Keratinocyte (primary cell): Measurements from ENCODE around the gene ARID1B.

ENCODE experiments used
- EZH2 ChIP-seq: IDR thresholded peaks from one replicate; pipeline ENCODE4 v1.6.1; 2012; ENCODE audit warnings: inconsistent platforms, mild to moderate bottlenecking, low read length, moderate library complexity
- TF ChIP-seq, protein P1 (sequence below), 3 experiments: IDR thresholded peaks in 1 of 3; conservative IDR thresholded peaks in 1 of 3; optimal IDR thresholded peaks in 1 of 3; 2 replicates in 2 of 3; 3 replicates in 1 of 3; pipeline versions ENCODE3 to v1.5.1; 2011; ENCODE audit warnings: low read length in 3 of 3, mild to moderate bottlenecking in 3 of 3, moderate library complexity in 2 of 3, control low read depth in 1 of 3, inconsistent platforms in 1 of 3; ENCODE audit not compliant: insufficient read depth in 2 of 3; ENCODE audit errors: extremely low read depth in 1 of 3

DNA sequence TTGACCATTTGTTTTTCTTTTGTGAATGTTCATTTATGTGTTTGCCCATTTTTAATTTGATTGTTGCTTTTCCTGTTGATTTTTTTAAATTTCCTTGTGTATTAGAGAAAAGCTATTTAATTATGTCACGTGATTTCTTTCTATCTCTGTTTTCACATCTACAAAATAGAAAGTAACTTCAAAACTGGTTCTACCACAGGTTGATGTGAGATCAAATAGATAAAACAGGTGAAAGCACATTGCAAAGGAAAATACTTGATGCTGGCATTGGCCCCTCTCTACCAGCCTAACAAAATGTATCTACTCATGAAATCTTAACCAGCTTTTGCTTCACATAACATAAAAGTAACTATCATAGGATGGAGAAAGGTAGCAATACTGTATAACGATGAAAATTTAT, 416.9 kb downstream of the ARID1B start:
- TF ChIP-seq, protein P1, sequence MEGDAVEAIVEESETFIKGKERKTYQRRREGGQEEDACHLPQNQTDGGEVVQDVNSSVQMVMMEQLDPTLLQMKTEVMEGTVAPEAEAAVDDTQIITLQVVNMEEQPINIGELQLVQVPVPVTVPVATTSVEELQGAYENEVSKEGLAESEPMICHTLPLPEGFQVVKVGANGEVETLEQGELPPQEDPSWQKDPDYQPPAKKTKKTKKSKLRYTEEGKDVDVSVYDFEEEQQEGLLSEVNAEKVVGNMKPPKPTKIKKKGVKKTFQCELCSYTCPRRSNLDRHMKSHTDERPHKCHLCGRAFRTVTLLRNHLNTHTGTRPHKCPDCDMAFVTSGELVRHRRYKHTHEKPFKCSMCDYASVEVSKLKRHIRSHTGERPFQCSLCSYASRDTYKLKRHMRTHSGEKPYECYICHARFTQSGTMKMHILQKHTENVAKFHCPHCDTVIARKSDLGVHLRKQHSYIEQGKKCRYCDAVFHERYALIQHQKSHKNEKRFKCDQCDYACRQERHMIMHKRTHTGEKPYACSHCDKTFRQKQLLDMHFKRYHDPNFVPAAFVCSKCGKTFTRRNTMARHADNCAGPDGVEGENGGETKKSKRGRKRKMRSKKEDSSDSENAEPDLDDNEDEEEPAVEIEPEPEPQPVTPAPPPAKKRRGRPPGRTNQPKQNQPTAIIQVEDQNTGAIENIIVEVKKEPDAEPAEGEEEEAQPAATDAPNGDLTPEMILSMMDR (optimal IDR thresholded peaks at IDR 0.05 in 1 of 3, IDR thresholded peaks at IDR 0.05 in 1 of 3, conservative IDR thresholded peaks at IDR 0.05 in 1 of 3; ENCODE audit: extremely low read depth in 1 of 3, insufficient read depth in 2 of 3, low read length in 3 of 3) = no peak
- no peak for TF ChIP-seq EZH2
